HG02870 (cell line): ENCODE results near the gene RACGAP1.
A peak's percentile ranks its signal among the peaks of the same experiment; 100 is the strongest.

Experiments
- ATAC-seq: cut with Tn5 transposase; IDR thresholded peaks from one replicate; pipeline ENCODE4 v1.9.1; 2021; ENCODE audit warnings: mild to moderate bottlenecking, moderate library complexity; ENCODE audit not compliant: unreplicated experiment

RACGAP1 gene

GRCh38 chr12:49957570-49957967 is 67.7 kb downstream of the RACGAP1 start:
- no peak for ATAC-seq

GRCh38 chr12:49956663-49957569 is 68.4 kb downstream of the RACGAP1 start:
- no peak for ATAC-seq

GRCh38 chr12:49955899-49956662 is 69.2 kb downstream of the RACGAP1 start:
- ATAC-seq, result no peak

- ATAC-seq, result no peak
These were observed 70.1 kb downstream of the RACGAP1 start for GRCh38 chr12:49954863-49955830.

GRCh38 chr12:49953961-49954846 is 71.1 kb downstream of the RACGAP1 start:
- ATAC-seq, result no peak

GRCh38 chr12:49953151-49953550 is 72.1 kb downstream of the RACGAP1 start:
- no peak for ATAC-seq

GRCh38 chr12:49952391-49953055 is 72.8 kb downstream of the RACGAP1 start:
- no peak for ATAC-seq

GRCh38 chr12:49951411-49952240 is 73.7 kb downstream of the RACGAP1 start:
- no peak for ATAC-seq

- no peak for ATAC-seq
These were observed 74.7 kb downstream of the RACGAP1 start, which contains the start of gene AQP2 for GRCh38 chr12:49950273-49951251. Gene AQP2, plus strand, starts transcription at chr12:49950737. Its CDS starts 94 bp downstream, at chr12:49950831.

GRCh38 chr12:49949866-49950265 is 75.4 kb downstream of the RACGAP1 start:
- no peak for ATAC-seq

- ATAC-seq, result no peak
These were observed 76.1 kb downstream of the RACGAP1 start for GRCh38 chr12:49948866-49949845.

- ATAC-seq, result no peak
These were observed 77.6 kb downstream of the RACGAP1 start for GRCh38 chr12:49947593-49948226.

GRCh38 chr12:49946497-49946896 is 78.8 kb downstream of the RACGAP1 start:
- ATAC-seq, result no peak

- ATAC-seq, result no peak
These were observed 79.2 kb downstream of the RACGAP1 start for GRCh38 chr12:49946086-49946485.

GRCh38 chr12:49945394-49946080 is 79.8 kb downstream of the RACGAP1 start:
- peak; percentile 90 for ATAC-seq
